ENCODE results near the gene NAPG. TPM values are rescaled to one million over a fixed set of nuclear protein-coding genes. Genes with fewer than 3 reads are reported as not detected.
"Not testable (repeated sequence)": the region's sequence is repeated elsewhere in the genome, so short reads cannot be mapped to it uniquely, and the experiment has no call there.

Gene NAPG
- total and polyA plus RNA-seq, 4 donors, result 8.1 to 23.0 (median 14.6) TPM

DNA sequence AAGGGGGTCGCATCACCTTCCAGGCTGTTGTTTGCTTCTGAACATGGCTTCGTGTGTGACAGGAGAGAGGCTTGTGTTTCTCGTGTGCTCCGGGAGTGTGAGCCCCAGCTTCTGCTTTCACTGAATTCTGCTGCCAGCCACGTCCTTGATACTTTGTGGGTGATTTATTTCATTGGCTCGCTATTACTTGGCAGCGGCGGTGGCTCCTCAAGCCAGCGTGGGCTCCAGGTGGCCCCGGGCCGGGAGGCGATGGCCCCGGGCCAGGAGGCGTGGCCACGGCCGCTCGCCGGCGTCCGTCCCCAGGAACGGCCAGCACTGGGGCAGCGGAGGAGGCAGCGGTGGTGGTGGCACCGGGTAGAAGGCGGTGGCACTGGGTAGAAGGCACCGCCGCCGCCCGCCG lies 63.1 kb downstream of the NAPG start (continued):
- no peak for TF ChIP-seq JUND (IDR thresholded peaks at IDR 0.05)
- TF ChIP-seq, protein P1, sequence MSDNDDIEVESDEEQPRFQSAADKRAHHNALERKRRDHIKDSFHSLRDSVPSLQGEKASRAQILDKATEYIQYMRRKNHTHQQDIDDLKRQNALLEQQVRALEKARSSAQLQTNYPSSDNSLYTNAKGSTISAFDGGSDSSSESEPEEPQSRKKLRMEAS (IDR thresholded peaks at IDR 0.05), result no peak
- no peak for TF ChIP-seq NR2F2 (IDR thresholded peaks at IDR 0.05)
- TF ChIP-seq, protein P2, sequence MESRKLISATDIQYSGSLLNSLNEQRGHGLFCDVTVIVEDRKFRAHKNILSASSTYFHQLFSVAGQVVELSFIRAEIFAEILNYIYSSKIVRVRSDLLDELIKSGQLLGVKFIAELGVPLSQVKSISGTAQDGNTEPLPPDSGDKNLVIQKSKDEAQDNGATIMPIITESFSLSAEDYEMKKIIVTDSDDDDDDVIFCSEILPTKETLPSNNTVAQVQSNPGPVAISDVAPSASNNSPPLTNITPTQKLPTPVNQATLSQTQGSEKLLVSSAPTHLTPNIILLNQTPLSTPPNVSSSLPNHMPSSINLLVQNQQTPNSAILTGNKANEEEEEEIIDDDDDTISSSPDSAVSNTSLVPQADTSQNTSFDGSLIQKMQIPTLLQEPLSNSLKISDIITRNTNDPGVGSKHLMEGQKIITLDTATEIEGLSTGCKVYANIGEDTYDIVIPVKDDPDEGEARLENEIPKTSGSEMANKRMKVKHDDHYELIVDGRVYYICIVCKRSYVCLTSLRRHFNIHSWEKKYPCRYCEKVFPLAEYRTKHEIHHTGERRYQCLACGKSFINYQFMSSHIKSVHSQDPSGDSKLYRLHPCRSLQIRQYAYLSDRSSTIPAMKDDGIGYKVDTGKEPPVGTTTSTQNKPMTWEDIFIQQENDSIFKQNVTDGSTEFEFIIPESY (IDR thresholded peaks at IDR 0.05), result no peak
- no peak for TF ChIP-seq YY1 (IDR thresholded peaks at IDR 0.05)
- no peak for TF ChIP-seq FOXA2 (IDR thresholded peaks at IDR 0.05)
- TF ChIP-seq GABPA (IDR thresholded peaks at IDR 0.05 in 1 of 2, conservative IDR thresholded peaks at IDR 0.05 in 1 of 2), result no peak
- no peak for TF ChIP-seq EGR1 (IDR thresholded peaks at IDR 0.05; ENCODE audit: low read depth in 2 of 2)
- TF ChIP-seq RAD21 (IDR thresholded peaks at IDR 0.05), result no peak
- TF ChIP-seq, protein P3, sequence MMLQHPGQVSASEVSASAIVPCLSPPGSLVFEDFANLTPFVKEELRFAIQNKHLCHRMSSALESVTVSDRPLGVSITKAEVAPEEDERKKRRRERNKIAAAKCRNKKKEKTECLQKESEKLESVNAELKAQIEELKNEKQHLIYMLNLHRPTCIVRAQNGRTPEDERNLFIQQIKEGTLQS (IDR thresholded peaks at IDR 0.05), result no peak

DNA sequence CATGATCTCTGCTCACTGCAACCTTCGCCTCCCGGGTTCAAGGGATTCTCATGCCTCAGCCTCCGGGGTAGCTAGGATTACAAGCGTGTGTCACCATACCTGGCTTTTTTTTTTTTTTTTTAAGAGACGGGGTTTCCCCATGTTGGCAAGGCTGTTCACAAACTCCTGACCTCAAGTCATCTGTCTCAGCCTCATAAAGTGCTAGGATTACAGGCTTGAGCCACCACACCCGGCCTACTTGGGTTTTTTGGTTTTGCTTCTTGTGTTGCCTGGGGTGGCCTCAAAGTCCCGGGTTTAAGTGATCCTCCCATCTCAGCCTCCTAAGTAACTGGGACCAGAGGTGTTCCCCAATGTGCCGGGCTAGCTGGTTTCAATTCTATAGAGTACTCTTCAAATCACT lies 64.6 kb downstream of the NAPG start:
- 92% methylated on average over 8 of the region's 8 CpGs for whole genome bisulfite sequencing
- Histone ChIP-seq H3K27ac (ENCODE audit: low read depth in 1 of 2, low read length in 2 of 2) (no peak overlapping the region), H3K9me3 (ENCODE audit: control insufficient read depth in 4 of 4, low read length in 3 of 4) (no peaks in the 10 kb centered on the region), H3K36me3 (ENCODE audit: control insufficient read depth in 4 of 4, insufficient read depth in 3 of 4, low read depth in 1 of 4, low read length in 3 of 4) (no peaks in the 10 kb centered on the region), H3K4me3 (ENCODE audit: low read depth in 1 of 3, low read length in 3 of 3) (no peak overlapping the region), H3K9ac (ENCODE audit: low read depth in 1 of 2, low read length in 2 of 2) (no peak overlapping the region), H3K27me3 (ENCODE audit: control insufficient read depth in 4 of 4, insufficient read depth in 4 of 4, low read length in 3 of 4) (no peaks in the 10 kb centered on the region), H3K4me1 (ENCODE audit: control insufficient read depth in 4 of 4, insufficient read depth in 4 of 4, low read length in 3 of 4) (no peaks in the 10 kb centered on the region)
- TF ChIP-seq FOXA1 (IDR thresholded peaks at IDR 0.05) (no peak), JUND (IDR thresholded peaks at IDR 0.05) (no peak), RAD21 (IDR thresholded peaks at IDR 0.05) (no peak), YY1 (IDR thresholded peaks at IDR 0.05) (no peak), GABPA (IDR thresholded peaks at IDR 0.05 in 1 of 2, conservative IDR thresholded peaks at IDR 0.05 in 1 of 2) (no peak), HNF4A (conservative IDR thresholded peaks at IDR 0.05) (no peak), SP1 (IDR thresholded peaks at IDR 0.05) (no peak), TAF1 (conservative IDR thresholded peaks at IDR 0.05) (no peak)
- TF ChIP-seq, protein P1 (IDR thresholded peaks at IDR 0.05), result no peak
- TF ChIP-seq, protein P4, sequence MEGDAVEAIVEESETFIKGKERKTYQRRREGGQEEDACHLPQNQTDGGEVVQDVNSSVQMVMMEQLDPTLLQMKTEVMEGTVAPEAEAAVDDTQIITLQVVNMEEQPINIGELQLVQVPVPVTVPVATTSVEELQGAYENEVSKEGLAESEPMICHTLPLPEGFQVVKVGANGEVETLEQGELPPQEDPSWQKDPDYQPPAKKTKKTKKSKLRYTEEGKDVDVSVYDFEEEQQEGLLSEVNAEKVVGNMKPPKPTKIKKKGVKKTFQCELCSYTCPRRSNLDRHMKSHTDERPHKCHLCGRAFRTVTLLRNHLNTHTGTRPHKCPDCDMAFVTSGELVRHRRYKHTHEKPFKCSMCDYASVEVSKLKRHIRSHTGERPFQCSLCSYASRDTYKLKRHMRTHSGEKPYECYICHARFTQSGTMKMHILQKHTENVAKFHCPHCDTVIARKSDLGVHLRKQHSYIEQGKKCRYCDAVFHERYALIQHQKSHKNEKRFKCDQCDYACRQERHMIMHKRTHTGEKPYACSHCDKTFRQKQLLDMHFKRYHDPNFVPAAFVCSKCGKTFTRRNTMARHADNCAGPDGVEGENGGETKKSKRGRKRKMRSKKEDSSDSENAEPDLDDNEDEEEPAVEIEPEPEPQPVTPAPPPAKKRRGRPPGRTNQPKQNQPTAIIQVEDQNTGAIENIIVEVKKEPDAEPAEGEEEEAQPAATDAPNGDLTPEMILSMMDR (IDR thresholded peaks at IDR 0.05; ENCODE audit: low read depth, low read length, missing input control), result no peak
- no peak for DNase-seq (ENCODE audit: low spot score)

DNA sequence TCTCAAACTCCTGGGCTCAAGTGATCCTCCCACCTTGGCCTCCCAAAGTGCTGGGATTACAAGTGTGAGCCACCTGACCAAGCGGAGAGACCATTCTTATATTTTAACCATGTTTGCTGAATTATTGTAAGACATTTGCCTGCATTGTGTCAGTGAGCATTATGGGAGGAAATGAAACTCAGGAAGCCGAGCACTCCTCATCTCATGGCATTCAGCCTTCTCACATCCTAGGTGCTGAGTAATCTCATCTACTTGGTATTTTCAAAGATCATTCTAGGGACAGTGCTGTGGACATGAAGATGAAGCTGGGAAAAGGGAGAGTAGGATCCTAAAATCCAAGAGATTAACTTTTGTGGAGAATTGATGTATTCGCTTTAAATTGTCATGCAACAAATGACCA lies 66.1 kb downstream of the NAPG start:
- no peaks in the 10 kb centered on the region for H3K4me1 ChIP-seq (ENCODE audit: control insufficient read depth in 4 of 4, insufficient read depth in 4 of 4, low read length in 3 of 4)
- WGBS, result 89% methylated on average over 3 of the region's 3 CpGs
- TF ChIP-seq, protein P1 (IDR thresholded peaks at IDR 0.05), result no peak
- TF ChIP-seq, protein P4 (IDR thresholded peaks at IDR 0.05; ENCODE audit: low read depth, low read length, missing input control), result no peak
- no peak for TF ChIP-seq SP1 (IDR thresholded peaks at IDR 0.05)
- DNase-seq (ENCODE audit: low spot score), result no peak
- no peak overlapping the region for H3K9ac ChIP-seq (ENCODE audit: low read depth in 1 of 2, low read length in 2 of 2)
- H3K4me3 ChIP-seq (ENCODE audit: low read depth in 1 of 3, low read length in 3 of 3), result no peak overlapping the region
- no peaks in the 10 kb centered on the region for H3K36me3 ChIP-seq (ENCODE audit: control insufficient read depth in 4 of 4, insufficient read depth in 3 of 4, low read depth in 1 of 4, low read length in 3 of 4)
- H3K27ac ChIP-seq (ENCODE audit: low read depth in 1 of 2, low read length in 2 of 2), result no peak overlapping the region
- H3K9me3 ChIP-seq (ENCODE audit: control insufficient read depth in 4 of 4, low read length in 3 of 4), result no peaks in the 10 kb centered on the region
- no peaks in the 10 kb centered on the region for H3K27me3 ChIP-seq (ENCODE audit: control insufficient read depth in 4 of 4, insufficient read depth in 4 of 4, low read length in 3 of 4)

DNA sequence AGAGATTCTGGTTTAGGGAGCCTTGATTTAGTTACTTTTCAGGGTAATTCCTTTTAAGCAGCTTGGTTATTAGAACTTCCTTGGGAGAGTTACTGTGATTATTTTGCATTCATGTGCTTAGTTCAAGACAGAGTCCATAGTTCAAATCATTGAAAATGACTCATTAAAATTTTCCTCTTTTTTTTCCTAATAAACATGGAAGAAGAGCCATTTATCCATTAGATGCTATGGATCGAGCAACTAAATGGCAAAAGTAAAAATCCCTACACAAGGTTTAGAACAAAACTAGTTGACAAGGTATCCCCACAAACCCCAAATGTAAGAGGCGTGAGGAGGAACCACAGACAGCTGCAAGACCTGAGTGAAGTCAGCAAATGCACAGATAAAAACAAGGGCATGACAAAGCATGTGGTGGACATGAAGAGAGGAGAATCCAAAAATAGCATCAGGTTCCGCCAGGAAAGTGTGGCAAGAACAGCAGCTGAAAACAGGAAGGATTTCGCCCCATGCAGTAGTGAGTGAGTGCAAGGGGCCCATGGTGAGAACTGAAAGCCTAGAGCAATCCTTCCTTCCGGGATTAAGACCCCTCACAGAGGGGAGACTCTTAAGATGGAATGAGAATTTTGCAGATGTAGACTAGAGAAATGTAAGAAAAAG lies 67.7 kb downstream of the NAPG start:
- not testable (repeated sequence) for H3K9ac ChIP-seq (ENCODE audit: low read depth in 1 of 2, low read length in 2 of 2); DNase-seq (ENCODE audit: low spot score); H3K4me3 ChIP-seq (ENCODE audit: low read depth in 1 of 3, low read length in 3 of 3); H3K27ac ChIP-seq (ENCODE audit: low read depth in 1 of 2, low read length in 2 of 2); H3K27me3 ChIP-seq (ENCODE audit: control insufficient read depth in 4 of 4, insufficient read depth in 4 of 4, low read length in 3 of 4); H3K36me3 ChIP-seq (ENCODE audit: control insufficient read depth in 4 of 4, insufficient read depth in 3 of 4, low read depth in 1 of 4, low read length in 3 of 4); H3K9me3 ChIP-seq (ENCODE audit: control insufficient read depth in 4 of 4, low read length in 3 of 4); H3K4me1 ChIP-seq (ENCODE audit: control insufficient read depth in 4 of 4, insufficient read depth in 4 of 4, low read length in 3 of 4)
- WGBS, result 81% methylated on average over 5 of the region's 5 CpGs
